GM12875 (cell line): Measurements from ENCODE around the gene GPX7.

ENCODE experiments used
- H3K4me3 ChIP-seq: one replicate; pipeline ENCODE4 v1.5.1; 2011; ENCODE audit warnings: low read depth, low read length, control low read depth
- CTCF ChIP-seq: IDR thresholded peaks from 2 replicates; pipeline ENCODE4 v1.5.1; 2011; ENCODE audit warnings: low read depth, mild to moderate bottlenecking, control low read depth, inconsistent platforms, low read length, moderate library complexity, borderline replicate concordance; ENCODE audit not compliant: insufficient read depth

The GPX7 gene

GRCh38 chr1:52588535-52588934 lies 13.6 kb upstream of the GPX7 start:
- TF ChIP-seq CTCF, result no peak
- no peak overlapping the region for H3K4me3 ChIP-seq

GRCh38 chr1:52590266-52590665 lies 11.9 kb upstream of the GPX7 start:
- H3K4me3 ChIP-seq, result no peak overlapping the region
- TF ChIP-seq CTCF, result no peak

GRCh38 chr1:52592637-52593323 lies 9.4 kb upstream of the GPX7 start:
- no peak overlapping the region for H3K4me3 ChIP-seq
- TF ChIP-seq CTCF, result no peak

- TF ChIP-seq CTCF, result no peak
- H3K4me3 ChIP-seq, result no peak overlapping the region
Measured at GRCh38 chr1:52593495-52593894, 8.7 kb upstream of the GPX7 start.

- no peak overlapping the region for H3K4me3 ChIP-seq
- no peak for TF ChIP-seq CTCF
Measured at GRCh38 chr1:52595061-52595460, 7.1 kb upstream of the GPX7 start.

- H3K4me3 ChIP-seq, result no peak overlapping the region
- no peak for TF ChIP-seq CTCF
Measured at GRCh38 chr1:52597912-52598311, 4.3 kb upstream of the GPX7 start.

- no peak for TF ChIP-seq CTCF
Measured at GRCh38 chr1:52598729-52599128, 3.4 kb upstream of the GPX7 start.

More at GRCh38 chr1:52598729-52599128, 3.4 kb upstream of the GPX7 start:
- H3K4me3 ChIP-seq, result no peak overlapping the region
